Lung (tissue), 12 donors: ENCODE results near the gene TP53BP2. TPM values are rescaled to one million over a fixed set of nuclear protein-coding genes. Genes with fewer than 3 reads are reported as not detected.

Experiments used
- ATAC-seq: fragments of 200-7000 bp; cut with Tn5 transposase; one replicate; pipeline ENCODE4 v1.9.1; 2020; ENCODE audit warnings: moderate number of reproducible peaks; ENCODE audit not compliant: insufficient read depth, low FRiP score
- DNase-seq, 3 donors: peaks; one replicate each; pipeline ENCODE4 v3.0.0-alpha.2; 2013 to 2017
- H3K27ac ChIP-seq, 2 donors: one replicate each; pipeline ENCODE4 v1.5.1; 2013; ENCODE audit warnings: mild to moderate bottlenecking in 2 of 2, moderate library complexity in 2 of 2, control low read depth in 1 of 2, inconsistent platforms in 1 of 2, low read depth in 1 of 2, low read length in 1 of 2
- H3K27me3 ChIP-seq, 3 donors: one replicate each; pipeline ENCODE4 v1.5.1; 2013; ENCODE audit warnings: low read length in 2 of 3; ENCODE audit not compliant: control insufficient read depth in 3 of 3, insufficient read depth in 3 of 3
- H3K36me3 ChIP-seq, 4 donors: one replicate each; pipeline ENCODE4 v1.5.1; 2013; ENCODE audit warnings: low read length in 4 of 4, mild to moderate bottlenecking in 1 of 4, moderate library complexity in 1 of 4; ENCODE audit not compliant: control insufficient read depth in 4 of 4, insufficient read depth in 4 of 4
- H3K4me1 ChIP-seq, 5 donors: one replicate each; pipeline ENCODE4 v1.5.1; 2013; ENCODE audit warnings: low read length in 5 of 5, mild to moderate bottlenecking in 2 of 5, moderate library complexity in 1 of 5; ENCODE audit not compliant: control insufficient read depth in 5 of 5, insufficient read depth in 5 of 5
- H3K4me3 ChIP-seq: one replicate; pipeline ENCODE4 v1.5.1; 2013; ENCODE audit warnings: mild to moderate bottlenecking, control low read depth, moderate library complexity
- H3K9ac ChIP-seq, 2 donors: one replicate each; pipeline ENCODE4 v1.5.1; 2013; ENCODE audit warnings: low read length in 2 of 2, control low read depth in 1 of 2; ENCODE audit not compliant: insufficient read depth in 1 of 2
- H3K9me3 ChIP-seq, 4 donors: one replicate each; pipeline ENCODE4 v1.5.1; 2013; ENCODE audit warnings: low read length in 3 of 4, mild to moderate bottlenecking in 1 of 4, moderate library complexity in 1 of 4; ENCODE audit not compliant: control insufficient read depth in 4 of 4, insufficient read depth in 3 of 4
- CTCF ChIP-seq: IDR thresholded peaks from 2 replicates; pipeline ENCODE4 v1.5.1; 2012; ENCODE audit warnings: mild to moderate bottlenecking; ENCODE audit errors: control extremely low read depth, extremely low read depth
- WGBS, 2 donors: extraction: QIAGEN DNeasy Blood & Tissue Kit; methylation state at CpG; one replicate each; pipeline ENCODE4 v1.1.7; 2013; 5-methylcytosine and 5-hydroxymethylcytosine counted together
- polyA plus RNA-seq, 2 donors: library from polyadenylated mRNA; stranded (reverse); fragments of 200-250 nt; gene quantifications; one replicate each; pipeline ENCODE4 v1.2.1, GENCODE V29; 2013
- total RNA-seq, 2 donors: library from RNA; depleted of rRNA in 1 of 2; stranded (reverse); fragments of >200 nt in 1 of 2; gene quantifications; one replicate each; pipeline ENCODE4 v1.2.1, GENCODE V29; 2014 to 2021
- donor health status: control.
- donor health status: control.
- donor health status: Bipolar disorder and iron deficiency.
- donor health status: healthy.
- donor health status: DM: yes; HTN: yes; CAD: no.

TP53BP2 gene
- total and polyA plus RNA-seq, 4 donors: 11.5 to 94.2 (median 45.7) TPM

DNA sequence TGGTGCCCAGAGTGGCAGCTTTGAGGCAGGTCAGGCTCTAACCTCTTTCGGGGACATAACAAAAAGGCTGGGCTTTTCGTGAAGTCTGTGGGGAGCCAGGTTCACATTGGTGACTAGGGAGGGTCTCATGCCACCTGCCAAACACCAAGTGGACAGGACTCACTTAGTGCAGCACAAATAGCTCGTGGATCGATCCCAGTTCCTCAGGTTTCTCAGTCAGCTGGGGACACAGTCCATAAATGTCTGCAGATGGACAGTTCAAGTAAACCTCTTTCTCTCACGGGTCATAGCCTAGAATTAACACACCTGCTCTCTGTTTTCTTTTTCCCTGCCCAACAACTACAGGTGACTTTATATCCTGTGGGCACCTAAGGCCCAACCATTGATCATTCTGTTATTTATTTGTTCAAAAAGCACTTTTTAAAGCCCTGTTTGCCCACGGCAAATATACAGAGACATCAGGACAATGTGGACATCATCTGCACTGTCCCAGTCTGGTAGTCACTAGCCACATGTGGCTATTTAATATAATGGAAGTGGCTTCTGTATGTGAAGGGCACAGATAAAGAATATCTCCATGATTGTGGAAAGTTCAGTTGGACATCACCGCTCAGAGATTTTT is 79.9 kb downstream of the TP53BP2 start:
- Histone ChIP-seq H3K4me3 (no peak overlapping the region), H3K4me1 (peaks cover 0 to 10% (median 3%) of the 10 kb centered on the region in 5 donors), H3K9me3 (no peaks in the 10 kb centered on the region), H3K9ac (no peak overlapping the region), H3K36me3 (peaks cover 24 to 45% (median 29%) of the 10 kb centered on the region in 4 donors), H3K27ac (no peak overlapping the region), H3K27me3 (no peaks in the 10 kb centered on the region)
- TF ChIP-seq CTCF: no peak
- WGBS, 2 donors: 77 to 83% methylated on average over 7 of the region's 7 CpGs
- no peak for DNase-seq
- no peak for ATAC-seq

DNA sequence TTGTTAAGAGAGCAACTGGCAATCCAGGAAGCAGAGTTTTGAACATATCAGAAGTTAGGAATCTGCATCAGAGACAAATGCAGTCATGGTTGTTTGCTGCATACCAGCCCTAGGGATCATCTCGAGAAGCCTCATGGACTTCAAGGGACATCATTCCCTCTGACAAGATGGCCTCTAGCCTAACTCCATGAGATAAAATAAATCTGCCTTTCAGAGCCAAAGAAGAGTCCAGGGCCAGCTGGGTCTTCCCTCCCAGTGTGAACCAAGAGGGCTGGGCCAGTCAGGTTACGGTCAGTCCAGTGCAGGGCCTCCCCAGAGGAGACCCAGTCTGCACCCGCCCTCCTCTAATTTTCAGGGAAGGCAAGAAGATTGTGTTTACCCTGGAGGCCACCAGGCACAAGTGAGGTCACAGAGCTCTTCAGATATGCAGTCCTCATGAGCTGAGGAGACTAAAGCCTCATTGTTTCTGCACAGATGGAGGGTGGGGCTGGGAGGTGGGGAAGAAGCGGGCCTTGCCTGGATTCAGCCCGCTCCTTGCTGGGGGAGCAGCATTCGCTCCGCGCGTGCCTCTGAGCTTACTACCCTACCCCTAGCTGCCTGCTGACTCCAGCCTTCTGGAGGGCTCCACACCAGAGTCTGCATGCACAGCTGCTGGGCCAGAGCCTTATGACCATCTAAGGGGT is 80.6 kb downstream of the TP53BP2 start:
- DNase-seq (peak; percentile 46 to 71 (median 61)), ATAC-seq (no peak)
- WGBS, 2 donors: 75% methylated on average over 9 of the region's 9 CpGs
- Histone ChIP-seq H3K4me1 (peaks cover 0 to 13% (median 6%) of the 10 kb centered on the region in 5 donors), H3K4me3 (no peak overlapping the region), H3K9ac (no peak overlapping the region), H3K36me3 (peaks cover 22 to 47% (median 27%) of the 10 kb centered on the region in 4 donors), H3K27me3 (no peaks in the 10 kb centered on the region), H3K9me3 (no peaks in the 10 kb centered on the region), H3K27ac (no peak overlapping the region)
- no peak for TF ChIP-seq CTCF

DNA sequence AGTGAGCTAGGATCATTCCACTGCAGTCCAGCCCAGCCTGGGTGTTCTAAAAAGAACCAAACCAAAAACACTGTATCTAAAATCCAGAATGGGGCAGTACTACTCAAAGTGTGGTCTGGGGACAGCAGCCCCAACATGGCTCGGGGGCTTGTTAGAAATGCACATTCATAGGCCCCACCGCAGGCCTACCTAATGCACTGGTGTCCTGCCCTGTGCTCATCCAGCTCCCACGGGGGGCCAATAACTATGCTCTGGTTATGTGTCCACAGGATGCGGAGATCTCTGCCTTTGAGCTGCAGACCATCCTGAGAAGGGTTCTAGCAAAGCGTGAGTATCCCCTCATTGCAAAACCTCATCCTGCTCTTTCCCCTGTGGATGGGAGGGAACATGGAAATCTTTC is 81.9 kb downstream of the TP53BP2 start:
- H3K36me3 ChIP-seq: peaks cover 23 to 54% (median 26%) of the 10 kb centered on the region in 4 donors

More for the DNA sequence above, 81.9 kb downstream of the TP53BP2 start:
- Histone ChIP-seq H3K27ac (no peak overlapping the region), H3K4me1 (peaks cover 0 to 13% (median 6%) of the 10 kb centered on the region in 5 donors), H3K27me3 (no peaks in the 10 kb centered on the region), H3K9me3 (no peaks in the 10 kb centered on the region), H3K4me3 (no peak overlapping the region), H3K9ac (no peak overlapping the region)
- DNase-seq: no peak
- 95 to 97% methylated on average over 5 of the region's 5 CpGs for WGBS, 2 donors
- ATAC-seq: no peak
- TF ChIP-seq CTCF: no peak
